Fibroblast of peridontal ligament (primary cell): ENCODE data around the gene IL25.
A peak's percentile ranks its signal among the peaks of the same experiment; 100 is the strongest.
"Not testable (repeated sequence)": the region's sequence is repeated elsewhere in the genome, so short reads cannot be mapped to it uniquely, and the experiment has no call there.

ENCODE experiments used
- DNase-seq: peaks from one replicate; pipeline ENCODE4 v3.0.0-alpha.2; 2010; ENCODE audit errors: extremely low read depth

IL25 gene

GRCh38 chr14:23372509-23372908 is at the start of gene IL25:
IL25 (plus strand) TSS chr14:23372809.
- DNase-seq: no peak

GRCh38 chr14:23323838-23324454 is 48.7 kb upstream of the IL25 start:
- DNase-seq: no peak

- DNase-seq: no peak
Observed at GRCh38 chr14:23324455-23324846, 48.2 kb upstream of the IL25 start.

GRCh38 chr14:23324993-23325392 is 47.6 kb upstream of the IL25 start:
- no peak for DNase-seq

DNA sequence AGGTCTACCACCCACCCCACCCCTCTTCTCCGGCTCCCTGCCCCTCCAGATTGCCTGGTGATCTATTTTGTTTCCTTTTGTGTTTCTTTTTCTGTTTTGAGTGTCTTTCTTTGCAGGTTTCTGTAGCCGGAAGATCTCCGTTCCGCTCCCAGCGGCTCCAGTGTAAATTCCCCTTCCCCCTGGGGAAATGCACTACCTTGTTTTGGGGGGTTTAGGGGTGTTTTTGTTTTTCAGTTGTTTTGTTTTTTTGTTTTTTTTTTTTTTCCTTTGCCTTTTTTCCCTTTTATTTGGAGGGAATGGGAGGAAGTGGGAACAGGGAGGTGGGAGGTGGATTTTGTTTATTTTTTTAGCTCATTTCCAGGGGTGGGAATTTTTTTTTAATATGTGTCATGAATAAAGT is 46.9 kb upstream of the IL25 start:
- not testable (repeated sequence) for DNase-seq

GRCh38 chr14:23326491-23327332 is 45.9 kb upstream of the IL25 start:
- DNase-seq: no peak

- peak; percentile 90 for DNase-seq
Observed at GRCh38 chr14:23327947-23328744, 44.5 kb upstream of the IL25 start.

GRCh38 chr14:23335623-23336022 is 37.0 kb upstream of the IL25 start:
- DNase-seq: no peak

GRCh38 chr14:23339506-23340268 is 32.9 kb upstream of the IL25 start:
- DNase-seq: no peak

DNA sequence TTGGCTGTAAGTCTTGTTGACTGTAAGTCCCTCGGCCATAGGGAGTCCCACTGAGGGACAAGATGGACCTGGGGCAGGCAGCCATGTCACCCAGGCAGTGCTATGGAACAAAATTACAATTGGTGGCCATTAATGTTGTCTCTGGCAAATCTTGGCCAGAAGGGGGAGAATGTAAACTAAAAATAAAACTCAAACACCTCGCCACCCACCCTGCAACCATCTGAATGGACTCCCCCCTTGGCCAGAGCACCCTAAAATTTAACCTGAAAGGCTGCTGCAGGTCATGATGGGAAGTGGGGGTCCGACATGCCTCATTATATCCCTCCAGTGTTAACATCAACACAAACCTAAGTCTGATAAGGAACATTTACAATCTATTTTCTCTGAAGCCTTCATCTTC is 28.1 kb upstream of the IL25 start:
- no peak for DNase-seq

DNA sequence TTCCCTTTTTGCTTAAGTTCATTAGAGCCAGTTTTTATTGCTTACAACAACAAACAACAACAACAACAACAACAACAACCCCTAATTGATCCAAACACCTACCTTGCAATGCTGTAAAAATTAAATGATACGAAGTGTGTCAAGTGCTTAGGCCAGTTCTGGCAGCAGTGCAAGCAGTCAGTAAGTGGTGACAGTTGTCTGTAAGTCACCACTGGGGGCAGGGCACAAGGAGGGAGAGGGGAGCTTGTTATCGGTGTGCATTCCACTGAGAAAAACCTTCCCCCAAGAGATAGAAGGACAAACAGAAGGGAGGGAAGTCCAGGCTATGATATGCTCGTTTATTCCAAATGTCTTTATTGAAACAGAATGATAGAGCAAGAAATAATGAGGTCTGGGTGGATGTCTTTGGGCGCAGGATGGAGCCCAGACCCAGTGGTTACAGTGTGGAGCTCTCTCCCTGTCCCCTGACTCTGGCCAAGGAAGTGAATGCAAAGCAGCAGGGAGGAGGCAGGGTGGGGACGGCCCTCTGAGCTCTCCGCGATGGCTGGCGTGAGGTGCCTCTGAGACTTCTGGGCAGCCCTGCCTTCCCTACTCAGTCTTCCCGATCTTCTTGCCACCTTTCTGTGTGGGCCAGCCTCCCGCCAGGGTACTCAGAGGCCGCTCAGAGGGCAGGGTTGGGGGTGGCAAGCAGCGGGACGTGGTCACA is 26.5 kb upstream of the IL25 start:
- DNase-seq: no peak

- no peak for DNase-seq
Observed at GRCh38 chr14:23346693-23347405, 25.8 kb upstream of the IL25 start.

GRCh38 chr14:23347406-23348296 is 25.0 kb upstream of the IL25 start:
- DNase-seq: no peak

DNA sequence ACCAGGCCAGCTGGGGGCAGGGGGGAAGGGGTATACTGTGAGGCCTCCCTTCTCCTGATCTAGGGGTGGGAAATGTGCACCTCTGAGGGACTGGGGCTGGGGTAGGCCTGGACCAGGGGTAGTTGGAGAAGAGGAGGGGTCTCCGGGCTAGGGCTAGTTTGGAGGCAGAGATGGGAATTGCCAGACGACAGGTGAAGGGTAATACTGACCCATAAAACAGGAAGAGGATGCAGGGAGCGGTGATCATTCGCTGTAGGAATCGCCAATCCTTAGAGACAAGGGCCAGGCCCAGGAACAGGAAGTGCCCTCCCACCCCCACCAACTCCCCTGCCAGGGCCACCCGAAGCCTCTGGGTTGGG is 24.3 kb upstream of the IL25 start:
- DNase-seq: no peak

- DNase-seq: no peak
Observed at GRCh38 chr14:23349156-23349845, 23.3 kb upstream of the IL25 start.

- DNase-seq: no peak
Observed at GRCh38 chr14:23351681-23352505, 20.7 kb upstream of the IL25 start.

DNA sequence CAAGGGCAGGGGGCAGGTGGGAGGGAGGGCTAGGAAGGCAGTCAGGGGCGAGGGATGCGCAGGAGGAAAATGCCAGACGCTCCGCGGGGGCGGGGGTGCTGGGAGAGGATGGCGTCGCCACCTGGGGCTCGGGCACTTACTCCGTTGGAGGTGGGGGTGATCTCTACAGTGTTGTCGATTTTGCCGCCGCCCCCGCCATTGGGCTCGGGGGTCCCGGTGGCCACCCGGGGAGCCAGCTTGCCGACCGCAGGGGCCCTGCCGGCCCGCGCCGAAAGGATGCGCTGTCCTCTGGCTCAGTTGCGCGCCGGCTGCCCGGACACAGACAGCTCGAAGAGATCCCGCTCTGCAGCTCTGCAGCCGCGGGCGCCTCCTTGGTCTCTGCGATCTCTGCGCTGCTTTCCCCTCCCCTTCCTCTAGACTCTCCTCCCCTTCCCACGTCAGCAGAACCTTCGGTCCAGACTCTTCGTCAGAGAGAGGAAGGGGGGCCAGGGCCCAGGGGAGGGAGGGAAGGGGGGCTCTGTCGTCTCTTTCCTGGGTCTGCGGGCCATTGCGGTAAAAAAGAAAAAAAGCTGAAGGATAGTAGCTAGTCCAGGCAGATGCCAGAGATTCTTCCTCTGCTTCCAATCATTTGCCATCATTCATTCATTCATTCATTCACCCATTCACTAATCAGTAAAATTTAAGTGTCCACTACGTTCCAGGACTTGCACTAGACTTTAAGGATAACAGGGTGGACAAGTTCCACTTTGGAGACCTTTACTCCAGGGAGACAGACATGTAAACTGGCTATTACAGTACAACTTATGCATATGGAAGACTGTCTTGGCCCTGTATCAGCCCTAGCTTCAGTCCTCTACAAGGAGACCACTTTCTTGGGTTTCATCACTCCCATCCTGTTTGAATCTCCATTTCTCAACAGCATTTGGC is 19.8 kb upstream of the IL25 start, which contains the start of gene SLC22A17:
TSS of gene SLC22A17 (minus strand) at position 382 of the 927 bp plus-strand sequence.
- DNase-seq: peak; percentile 88
